Posterior vena cava (tissue), 2 donors: ENCODE results near the gene NLGN2. TPM values are rescaled to one million over a fixed set of nuclear protein-coding genes. Genes with fewer than 3 reads are reported as not detected.

Experiments used
- DNase-seq: peaks from one replicate; pipeline ENCODE4 v3.0.0-alpha.2; 2020; ENCODE audit warnings: low spot score
- intact Hi-C, 2 donors: fragments of 100-400 bp; cut with DNase I; formaldehyde crosslinking; loops; one replicate each; pipeline versions ENCODE4 v1.14.1 to v1.14.2; 2022 to 2023
- total RNA-seq, 2 donors: library from RNA; stranded (reverse); fragmentation: NEBNext Ultra II Directional; extraction: Animal tissue kit (Norgen Biotek cat#: 25700); gene quantifications; one replicate each; pipeline ENCODE4 v1.2.1, GENCODE V29; 2021
- donor health status: DM: yes; HTN: yes; CAD: no.
- donor health status: DM: yes; HTN: yes; CAD: no.

Gene NLGN2
- total RNA-seq, 2 donors from 2014 or later: 31.6 to 34.2 TPM

DNA sequence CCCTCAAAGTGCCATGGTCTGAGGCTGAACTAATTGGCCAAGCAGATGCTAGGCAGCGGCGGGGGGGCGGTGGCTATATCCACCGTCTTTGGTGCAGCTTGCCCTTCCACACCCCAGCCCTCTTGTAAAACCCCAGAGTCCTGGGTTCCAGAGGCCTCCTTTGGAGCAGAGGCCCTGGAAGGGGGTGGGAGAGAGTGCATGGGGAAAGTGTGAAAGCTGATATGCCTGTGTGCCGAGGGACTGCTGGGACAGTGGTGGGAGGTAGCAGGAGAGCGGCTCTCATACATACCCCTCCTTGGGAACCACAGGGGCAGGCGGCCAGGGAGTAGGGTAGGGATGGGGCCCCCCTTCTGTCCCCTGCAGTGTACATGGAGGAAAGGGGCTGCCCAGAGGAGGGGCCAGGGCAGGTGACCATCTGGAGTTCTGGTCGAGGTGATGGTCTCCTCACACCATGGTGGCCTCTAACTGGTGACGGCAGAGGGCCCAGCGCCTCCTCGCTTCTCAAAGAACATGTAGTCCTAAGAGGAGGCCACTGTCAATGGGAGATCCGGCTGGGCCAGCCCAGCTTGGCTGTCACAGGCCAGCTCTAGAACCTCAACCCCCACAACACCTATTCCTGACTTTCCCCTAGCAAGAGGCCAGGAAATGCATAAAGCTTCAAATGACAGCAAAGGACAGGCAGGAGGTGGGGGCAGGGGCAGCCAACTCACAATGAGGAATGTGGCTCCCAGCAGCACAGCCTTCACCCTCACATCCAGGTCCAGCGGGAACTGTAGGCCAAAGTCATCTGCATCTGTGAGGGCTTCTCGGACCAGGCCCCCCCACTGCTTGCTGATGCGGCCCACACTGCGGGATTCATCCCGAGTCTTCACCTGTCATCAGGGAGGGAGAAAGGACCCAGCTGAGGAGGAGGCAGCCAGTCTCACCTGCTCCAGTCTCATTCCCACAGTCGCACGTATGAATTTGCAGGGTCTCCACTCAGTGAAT is 17.4 kb upstream of the NLGN2 start:
- DNase-seq: no peak
- intact Hi-C loops: loop anchor here in 1 of 2 donors (1.0 kb wide), 1 partner anchor 12 kb away; no protein-coding TSS in a partner anchor

DNA sequence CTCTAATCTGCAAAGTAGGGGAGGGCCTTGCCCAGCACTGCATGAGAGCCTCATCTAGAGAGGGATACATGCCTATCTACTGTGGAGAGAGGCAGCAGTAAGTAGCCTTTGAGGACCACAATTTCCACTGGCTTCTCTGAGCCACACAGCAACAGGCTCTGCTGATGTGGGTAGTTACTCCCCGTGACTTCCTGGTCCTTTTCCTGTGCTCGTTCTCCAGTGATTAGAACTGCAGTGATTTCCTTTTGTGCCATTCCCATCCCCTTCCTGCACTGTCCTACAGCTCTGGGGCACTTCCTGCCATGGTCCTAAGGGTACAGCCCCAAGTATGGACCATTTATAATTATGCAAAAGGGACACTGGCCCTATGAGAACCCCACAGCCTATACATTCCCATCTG is 16.3 kb upstream of the NLGN2 start:
- intact Hi-C loops: no loop called here
- no peak for DNase-seq

DNA sequence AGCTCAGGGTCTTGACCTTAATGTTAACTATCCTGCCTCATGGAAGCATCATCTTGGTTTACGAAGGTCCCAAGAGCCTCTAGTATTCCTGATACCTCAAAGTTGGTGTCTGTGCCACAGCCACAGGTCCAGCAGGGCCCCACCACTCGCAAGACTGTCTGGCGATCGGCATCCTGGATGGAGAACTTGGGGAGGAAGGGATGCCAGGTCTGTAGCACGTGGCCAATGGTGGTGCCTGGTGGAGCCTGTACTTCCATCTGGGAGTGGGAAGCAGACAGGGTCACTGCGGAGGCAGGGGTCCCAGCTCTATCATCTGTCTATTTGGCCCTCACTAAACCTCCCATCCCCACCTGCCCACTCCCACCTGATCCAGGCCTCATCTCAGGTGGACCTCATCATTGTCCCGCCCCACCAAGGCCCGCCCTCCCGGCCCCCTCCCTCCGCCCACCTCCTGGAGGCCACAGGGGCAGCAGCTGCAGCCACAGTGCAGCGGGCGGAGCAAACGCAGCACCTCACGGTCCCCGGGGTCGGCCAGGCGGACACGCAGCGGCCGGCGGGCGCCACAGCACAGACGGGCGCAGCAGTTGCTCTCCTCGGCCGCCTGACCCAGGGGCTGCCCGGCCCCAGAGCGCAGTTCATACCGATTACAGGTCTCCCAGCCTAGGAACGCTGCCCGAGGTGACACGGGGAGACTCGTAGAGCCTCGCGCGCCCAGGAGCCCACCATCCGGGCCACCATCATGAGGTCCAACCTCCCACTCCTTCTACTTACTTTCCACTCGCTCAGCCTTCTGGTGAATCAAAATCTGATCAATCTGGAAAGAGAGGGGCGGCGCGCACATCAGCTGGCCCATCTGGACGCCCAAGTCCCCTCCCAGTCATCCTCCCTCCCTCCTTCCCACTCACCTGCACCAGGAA is 14.7 kb upstream of the NLGN2 start:
- no peak for DNase-seq
- intact Hi-C loops: no loop called here

DNA sequence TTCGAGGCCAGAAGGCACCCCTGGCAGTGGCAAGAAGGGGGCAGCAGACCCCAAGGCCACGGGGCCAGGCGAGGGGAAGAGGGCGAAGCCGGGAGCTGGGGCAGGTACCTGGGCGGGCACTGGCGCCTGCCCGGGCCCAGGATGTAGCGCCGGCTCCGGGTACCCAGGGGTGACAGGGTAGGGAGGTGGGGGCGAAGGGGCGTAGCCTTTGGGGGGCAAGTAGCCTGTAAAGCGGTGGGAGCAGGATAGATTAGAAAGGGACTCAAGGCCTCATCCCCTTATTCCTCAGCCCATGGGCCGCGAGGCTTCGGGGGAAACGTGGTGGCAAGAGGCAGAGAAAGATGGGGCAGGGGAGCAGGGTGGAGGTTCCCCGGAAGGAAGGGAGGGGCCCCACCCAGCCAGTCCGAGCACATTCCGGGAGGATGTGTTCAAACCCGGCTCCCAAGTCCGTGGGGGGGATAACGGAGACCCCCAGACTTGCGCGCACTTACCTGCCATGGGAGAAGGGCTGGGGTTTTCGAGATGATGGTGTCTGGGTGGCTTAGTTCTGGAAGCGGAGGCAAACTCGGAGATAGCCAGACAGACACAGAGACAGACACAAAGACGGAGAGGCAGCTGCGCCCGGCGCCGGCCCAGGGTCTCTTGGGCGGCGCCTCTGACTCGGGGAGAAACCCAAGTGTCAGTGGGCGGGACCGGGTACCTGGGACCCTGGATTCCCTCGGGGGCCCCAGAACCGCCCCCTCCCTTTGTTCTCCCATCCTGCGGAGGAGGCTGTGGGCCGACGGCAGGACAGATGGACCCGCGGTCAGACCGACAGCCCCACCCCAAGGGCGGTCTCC is 13.8 kb upstream of the NLGN2 start:
- DNase-seq: no peak
- intact Hi-C loops: no loop called here

DNA sequence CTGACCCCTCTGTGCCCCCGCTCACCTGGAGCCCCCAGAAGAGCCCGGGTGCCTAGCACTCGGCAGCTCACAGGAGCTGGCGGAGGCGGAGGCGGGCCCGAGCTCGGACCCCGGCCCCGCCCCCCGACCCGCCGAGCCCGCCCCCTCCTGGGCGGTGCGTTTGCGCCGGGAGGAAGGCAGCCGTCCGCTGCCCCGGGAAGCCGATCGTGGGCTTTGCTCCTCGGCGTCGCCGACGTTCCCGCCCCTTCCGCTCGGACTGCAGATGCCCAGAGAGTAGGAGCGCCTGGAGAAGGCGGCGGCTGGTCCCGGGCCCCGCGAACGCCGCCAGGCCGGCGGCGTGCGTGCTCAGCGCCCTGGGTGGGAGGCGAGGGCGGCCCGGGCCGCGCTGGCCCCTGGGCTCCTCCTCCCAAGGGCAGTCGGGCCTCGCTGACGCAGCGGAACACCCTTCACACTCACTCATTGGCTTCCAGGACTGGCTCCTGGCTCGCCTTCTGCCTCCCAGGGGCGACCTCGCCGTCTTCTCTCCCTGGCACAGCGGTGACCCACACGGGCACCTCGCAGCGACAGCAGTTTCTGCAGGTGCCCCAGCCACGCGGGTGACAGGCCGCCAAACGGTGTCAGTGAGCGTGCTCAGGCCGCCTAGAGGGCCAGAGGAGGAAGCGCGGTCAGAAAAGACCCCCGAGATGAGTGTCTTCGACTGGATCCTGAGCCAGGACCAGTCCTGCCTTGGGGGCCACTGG is 13.0 kb upstream of the NLGN2 start, which contains the start of gene PLSCR3:
TSS of gene PLSCR3 (minus strand) at position 74 of the 740 bp plus-strand sequence. CDS start 415 bp downstream, outside the sequence.
- DNase-seq: peak; percentile 96
- intact Hi-C loops: loop anchor here in 1 of 2 donors (5.0 kb wide), 1 partner anchor 908 kb away; no protein-coding TSS in a partner anchor

DNA sequence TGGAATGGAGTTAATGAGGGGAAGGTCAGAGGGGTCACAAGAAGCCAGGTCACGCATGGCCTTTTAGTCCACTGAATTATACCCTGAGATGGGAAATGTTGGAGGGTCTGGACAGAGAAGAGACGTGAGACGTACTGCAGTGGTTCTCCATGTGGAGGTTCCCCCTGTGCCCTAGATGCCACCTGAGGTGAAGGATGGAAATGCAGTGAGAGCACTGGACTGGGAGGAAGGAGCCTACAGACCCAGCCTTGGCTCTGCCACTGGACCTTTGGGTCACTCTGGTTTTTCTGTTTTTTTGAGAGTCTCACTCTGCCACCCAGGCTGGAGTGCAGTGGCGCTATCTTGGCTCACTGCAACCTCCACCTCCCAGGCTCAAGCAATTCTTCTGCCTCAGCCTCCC is 11.5 kb upstream of the NLGN2 start:
- DNase-seq: no peak
- intact Hi-C loops: loop anchor here in 1 of 2 donors (5.0 kb wide), 1 partner anchor 906 kb away; no protein-coding TSS in a partner anchor

DNA sequence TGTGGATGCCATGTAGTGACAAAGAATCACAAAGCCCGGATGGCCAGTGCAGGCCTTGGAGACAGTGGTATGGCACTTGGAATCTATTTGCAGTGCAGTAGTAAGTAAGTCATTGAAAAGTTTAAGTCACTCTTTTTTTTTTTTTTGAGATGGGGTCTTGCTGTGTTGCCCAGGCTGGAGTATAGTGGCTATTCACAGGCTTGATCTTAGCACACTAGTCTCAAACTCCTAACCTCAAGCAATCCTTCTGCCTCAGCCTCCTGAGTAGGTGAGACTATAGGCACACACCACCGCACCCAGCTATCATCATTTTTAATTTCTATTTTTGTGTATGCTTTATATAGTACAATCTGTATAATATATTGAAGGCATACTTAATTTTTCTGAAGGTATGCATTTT is 9.0 kb upstream of the NLGN2 start:
- intact Hi-C loops: loop anchor here in 1 of 2 donors (5.0 kb wide), 1 partner anchor 904 kb away; no protein-coding TSS in a partner anchor
- no peak for DNase-seq

DNA sequence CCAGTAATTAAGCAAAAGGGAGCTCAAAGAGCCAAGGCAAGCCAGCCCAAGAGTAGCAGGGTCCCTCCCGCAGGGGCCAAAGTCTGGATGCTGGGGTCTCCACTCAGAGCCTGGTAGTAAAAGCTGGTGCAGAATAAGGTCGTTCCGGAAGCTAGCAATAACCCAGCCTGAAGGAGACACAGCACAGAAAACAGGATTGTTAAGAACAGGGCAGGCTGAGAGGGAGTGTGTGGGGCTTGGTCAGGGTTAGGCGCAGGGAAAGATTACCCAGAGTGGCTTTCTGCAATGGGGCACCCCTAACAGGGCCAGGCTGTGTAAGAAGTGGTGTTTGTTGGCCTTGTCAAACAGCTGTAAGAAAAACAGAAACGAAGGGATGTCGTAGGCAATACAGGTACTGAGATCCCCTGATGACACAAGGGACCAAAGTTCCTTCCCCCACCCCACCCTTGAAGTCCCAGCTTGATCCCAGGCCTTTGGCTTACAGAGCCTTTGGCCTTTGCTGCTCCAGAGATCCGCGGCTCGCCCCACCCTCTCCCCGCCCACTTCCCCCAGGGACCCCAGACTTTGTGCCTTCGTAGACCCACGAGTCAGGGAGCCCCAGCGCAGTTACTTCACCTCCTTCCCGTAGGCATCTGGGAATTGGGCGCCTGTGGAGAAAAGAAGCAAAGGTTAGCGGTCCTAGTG is 4.5 kb upstream of the NLGN2 start:
- intact Hi-C loops: no loop called here
- DNase-seq: no peak

DNA sequence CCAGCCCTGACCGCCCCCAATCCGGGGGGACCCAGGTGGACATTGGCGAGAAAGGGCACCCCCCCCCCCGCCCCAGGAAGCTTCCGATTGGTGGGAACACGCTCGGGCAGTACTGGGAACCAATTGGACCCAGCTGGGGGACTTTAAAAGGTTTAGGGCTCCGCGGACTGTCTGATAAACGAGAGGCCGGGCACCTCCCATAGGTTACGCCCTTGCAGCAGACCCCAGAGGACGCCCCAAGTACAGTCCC is 4.0 kb upstream of the NLGN2 start:
- DNase-seq: no peak
- intact Hi-C loops: no loop called here

DNA sequence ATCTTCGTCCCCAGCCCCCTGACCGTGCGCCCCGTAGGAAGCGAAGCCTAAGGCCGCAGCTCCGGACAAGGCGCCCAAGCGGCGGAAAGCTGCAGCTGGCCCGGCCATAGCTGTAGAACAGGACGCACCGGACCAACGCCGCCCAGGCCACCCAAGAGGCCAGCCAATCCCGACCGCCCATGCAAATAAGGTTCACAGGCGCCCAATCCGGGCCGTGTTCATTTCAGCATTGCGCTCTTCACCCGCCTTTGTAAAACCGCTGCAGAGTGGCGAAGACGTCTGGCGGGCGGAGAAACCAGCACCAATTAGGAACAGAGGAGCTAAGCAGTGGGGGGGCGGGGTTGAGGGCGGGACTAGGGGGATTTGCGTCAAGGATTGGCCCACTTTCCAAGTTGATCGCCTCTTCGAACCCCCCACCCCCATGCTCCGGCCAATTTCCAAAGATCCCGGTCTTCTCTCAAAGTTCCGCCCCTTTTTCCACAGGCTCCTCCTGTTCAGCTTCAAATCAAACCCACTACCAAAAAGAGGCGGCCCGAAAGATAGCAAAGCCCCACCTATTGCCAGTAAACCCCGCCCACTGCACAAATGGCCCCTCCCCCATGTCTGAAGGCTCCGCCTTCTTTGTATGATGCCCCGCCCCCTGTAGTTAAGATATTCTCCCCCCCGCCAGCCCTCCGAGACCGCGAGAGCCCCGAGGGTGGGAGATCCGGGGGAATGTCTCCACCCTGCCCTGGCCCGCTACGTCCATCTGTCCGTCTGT is 3.5 kb upstream of the NLGN2 start, which contains the start of gene TMEM256:
TSS of gene TMEM256 (minus strand) at position 121 of the 760 bp plus-strand sequence. CDS start at position 108, 13 bp downstream.
- intact Hi-C loops: no loop called here
- DNase-seq: peak; percentile 99

DNA sequence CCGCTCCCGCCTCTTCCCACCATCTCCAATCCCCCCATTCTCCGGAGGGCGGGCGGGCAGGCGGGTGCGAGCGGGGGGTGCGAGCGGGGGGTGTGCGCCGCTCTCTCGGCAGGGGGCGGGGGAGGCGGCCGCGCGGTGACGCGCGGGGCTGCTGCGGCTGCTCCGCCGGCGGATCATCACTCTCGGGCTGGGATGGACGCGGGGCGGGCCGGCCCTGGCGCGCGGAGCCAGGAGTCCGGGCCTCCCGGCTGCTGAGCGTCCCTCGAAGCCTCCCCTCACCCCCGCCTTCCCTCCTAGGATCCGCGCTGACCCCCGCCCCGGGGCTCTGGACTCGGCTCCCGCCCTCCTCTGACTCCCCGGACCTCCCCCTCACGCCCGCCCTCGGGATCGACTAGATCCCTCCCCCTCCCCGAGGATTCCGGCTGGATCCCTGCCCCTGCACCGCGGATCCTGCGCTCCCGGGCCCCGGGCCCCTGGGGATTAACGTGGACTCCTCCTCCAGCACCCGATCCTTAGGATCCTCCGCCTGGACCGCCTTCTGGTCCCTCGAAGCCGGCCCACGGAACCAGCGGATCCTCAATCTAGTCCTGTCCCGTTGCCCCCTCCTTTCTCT is 2.8 kb upstream of the NLGN2 start:
- intact Hi-C loops: no loop called here
- peak; percentile 89 for DNase-seq

DNA sequence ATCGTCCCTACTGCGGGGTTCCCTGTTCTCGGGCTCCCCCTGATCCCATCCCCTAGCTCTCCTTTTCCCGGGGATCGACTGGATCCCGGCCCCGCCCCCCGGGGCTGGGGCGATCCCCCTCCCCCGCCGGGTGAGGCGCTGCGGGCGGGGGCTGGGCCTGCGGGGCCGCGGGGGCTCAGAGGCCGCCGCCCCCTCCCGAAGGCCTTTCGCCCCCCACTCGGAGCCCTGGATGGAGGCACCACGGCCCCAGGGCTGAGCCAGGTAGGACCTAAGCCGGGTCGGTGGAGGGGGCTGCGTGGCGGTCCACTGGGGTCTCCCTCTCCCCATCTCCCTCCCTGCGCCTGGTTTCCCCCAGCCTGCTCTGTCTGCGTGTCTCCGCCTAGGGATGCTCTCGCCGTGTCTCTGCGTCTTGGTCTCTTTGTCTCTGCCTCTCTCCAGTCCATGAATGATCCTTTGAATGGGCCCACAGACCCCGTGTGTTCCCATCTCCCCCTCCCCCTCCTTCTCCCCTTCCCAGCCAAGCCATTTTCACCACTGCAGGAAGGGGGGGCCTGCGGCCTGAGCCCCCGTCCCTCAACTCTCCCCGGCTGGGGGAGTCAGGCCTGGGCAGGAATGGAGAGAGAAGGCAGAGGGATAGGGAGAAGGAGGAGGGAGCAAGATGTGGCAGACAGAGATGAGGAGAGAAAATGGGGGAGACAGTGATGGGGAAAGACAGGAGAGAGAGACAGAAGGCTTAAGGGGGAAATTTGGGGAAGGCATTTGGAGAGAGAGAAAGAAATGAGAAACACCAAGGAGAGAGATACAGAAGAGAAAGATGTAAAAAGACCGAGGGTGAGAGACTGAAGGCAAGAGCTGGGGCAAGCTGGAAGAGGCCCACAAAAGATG is 2.1 kb upstream of the NLGN2 start:
- intact Hi-C loops: no loop called here
- no peak for DNase-seq

DNA sequence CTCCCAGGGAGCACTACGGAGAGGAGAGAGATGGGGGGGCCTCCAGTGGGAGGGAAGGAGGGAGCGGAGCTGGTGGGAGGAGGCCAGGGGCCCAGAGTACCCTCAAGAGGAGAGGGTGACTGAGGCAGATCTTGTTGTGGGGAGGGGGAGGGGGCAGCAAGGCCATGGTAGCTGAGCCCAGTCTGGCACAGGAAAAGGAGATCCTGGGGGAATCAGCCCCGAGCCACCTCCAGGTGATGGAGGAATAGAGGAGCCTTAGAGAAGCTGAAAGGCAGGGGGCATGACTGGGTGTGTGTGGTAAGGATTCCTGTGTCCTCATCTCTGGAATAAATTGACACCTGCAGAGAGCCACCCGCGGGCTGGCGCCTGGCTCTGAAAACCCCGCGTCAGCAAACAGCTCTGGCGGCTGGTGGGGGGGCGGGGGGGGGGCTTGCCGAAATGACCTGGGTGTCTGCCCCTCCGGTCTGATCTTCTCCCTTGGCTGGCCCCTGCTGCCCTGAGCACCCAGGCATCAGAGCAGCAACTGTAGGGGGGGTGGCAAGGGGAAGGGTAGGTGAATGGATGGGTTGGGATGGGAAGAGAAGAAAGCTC is 1.3 kb upstream of the NLGN2 start:
- DNase-seq: no peak
- intact Hi-C loops: no loop called here

DNA sequence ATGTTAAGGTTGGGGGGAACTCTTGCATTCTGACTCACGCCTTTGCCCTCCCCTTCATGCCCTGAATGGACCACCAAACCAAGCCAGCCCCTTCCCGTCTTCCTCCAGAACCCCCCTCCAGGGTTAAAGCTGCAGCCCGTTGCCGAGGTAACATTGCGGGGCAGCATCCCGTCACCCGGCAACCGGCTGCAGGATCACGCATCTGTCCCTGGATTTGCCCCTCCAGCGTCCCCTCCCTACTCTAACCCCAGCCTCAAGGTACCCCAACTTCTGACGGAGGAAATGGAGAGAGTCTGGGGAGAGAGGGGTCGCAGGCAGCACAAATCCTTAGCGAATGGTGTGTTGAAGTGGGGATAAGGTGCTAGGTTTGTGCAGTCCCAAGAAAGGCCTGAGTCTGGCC is 563 bp upstream of the NLGN2 start:
- DNase-seq: no peak
- intact Hi-C loops: no loop called here

DNA sequence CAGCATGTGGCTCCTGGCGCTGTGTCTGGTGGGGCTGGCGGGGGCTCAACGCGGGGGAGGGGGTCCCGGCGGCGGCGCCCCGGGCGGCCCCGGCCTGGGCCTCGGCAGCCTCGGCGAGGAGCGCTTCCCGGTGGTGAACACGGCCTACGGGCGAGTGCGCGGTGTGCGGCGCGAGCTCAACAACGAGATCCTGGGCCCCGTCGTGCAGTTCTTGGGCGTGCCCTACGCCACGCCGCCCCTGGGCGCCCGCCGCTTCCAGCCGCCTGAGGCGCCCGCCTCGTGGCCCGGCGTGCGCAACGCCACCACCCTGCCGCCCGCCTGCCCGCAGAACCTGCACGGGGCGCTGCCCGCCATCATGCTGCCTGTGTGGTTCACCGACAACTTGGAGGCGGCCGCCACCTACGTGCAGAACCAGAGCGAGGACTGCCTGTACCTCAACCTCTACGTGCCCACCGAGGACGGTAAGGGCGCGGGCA is 645 bp downstream of the NLGN2 start:
- intact Hi-C loops: no loop called here
- no peak for DNase-seq
